ENCODE data around the gene BCR.

Gene BCR

DNA sequence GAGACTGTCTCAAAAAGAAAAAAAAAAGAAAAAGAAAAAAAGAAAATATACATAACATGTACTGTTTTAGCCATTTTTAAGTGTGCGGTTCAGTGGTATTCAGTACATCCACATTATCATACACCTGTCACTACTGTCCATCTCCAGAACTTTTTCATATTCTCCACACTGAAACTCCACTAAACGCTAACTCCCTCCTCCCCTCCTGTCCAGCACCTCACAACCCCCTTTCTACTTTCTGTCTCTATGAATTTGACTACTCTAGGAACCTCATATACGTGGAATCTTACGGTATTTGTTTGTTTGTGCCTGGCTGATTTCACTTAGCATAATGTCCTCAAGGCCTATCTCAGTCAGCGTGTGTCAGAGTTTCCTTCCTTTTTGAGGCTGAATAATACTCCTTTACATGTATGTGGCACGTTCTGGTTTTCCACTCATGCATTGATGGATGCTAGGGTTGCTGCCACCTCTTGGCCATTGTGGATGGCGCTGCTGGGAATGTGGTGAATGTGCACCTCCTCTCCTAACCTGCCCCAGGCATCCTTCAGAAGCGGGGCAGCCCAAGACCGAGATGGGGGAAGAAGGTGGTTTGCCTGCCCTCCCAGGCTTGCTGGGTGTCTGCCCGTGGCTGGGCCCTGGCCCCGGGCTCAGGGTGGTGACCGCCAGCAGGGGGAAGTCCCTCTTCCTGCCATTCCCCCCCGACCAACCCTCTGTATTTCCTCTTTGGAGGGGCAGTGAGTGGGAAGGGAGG lies 60.5 kb downstream of the BCR start:
- ATAC-seq (ENCODE audit: low read depth) = peak; percentile 42; the same call in 2 of the 3 replicates
- peaks cover 11% of the 10 kb centered on the region for H3K36me3 ChIP-seq (ENCODE audit: low read depth)
- DNase-seq (ENCODE audit: low spot score) = no peak
- peak overlapping the region; percentile 90 for H3K27ac ChIP-seq (ENCODE audit: poor library complexity, severe bottlenecking)
- no peaks in the 10 kb centered on the region for H3K27me3 ChIP-seq (ENCODE audit: insufficient read depth, poor library complexity, severe bottlenecking)
- peaks cover 11% of the 10 kb centered on the region for H3K9me3 ChIP-seq (ENCODE audit: severe bottlenecking)
- peaks cover 52% of the 10 kb centered on the region for H3K4me1 ChIP-seq (ENCODE audit: insufficient read depth, poor library complexity, severe bottlenecking)
- no peak overlapping the region for H3K4me3 ChIP-seq (ENCODE audit: severe bottlenecking)
- TF ChIP-seq, protein P1, sequence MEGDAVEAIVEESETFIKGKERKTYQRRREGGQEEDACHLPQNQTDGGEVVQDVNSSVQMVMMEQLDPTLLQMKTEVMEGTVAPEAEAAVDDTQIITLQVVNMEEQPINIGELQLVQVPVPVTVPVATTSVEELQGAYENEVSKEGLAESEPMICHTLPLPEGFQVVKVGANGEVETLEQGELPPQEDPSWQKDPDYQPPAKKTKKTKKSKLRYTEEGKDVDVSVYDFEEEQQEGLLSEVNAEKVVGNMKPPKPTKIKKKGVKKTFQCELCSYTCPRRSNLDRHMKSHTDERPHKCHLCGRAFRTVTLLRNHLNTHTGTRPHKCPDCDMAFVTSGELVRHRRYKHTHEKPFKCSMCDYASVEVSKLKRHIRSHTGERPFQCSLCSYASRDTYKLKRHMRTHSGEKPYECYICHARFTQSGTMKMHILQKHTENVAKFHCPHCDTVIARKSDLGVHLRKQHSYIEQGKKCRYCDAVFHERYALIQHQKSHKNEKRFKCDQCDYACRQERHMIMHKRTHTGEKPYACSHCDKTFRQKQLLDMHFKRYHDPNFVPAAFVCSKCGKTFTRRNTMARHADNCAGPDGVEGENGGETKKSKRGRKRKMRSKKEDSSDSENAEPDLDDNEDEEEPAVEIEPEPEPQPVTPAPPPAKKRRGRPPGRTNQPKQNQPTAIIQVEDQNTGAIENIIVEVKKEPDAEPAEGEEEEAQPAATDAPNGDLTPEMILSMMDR (IDR thresholded peaks at IDR 0.05; ENCODE audit: poor library complexity, severe bottlenecking) = peak; percentile 48

GRCh38 chr22:23241562-23242472 lies 61.5 kb downstream of the BCR start:
- H3K36me3 ChIP-seq (ENCODE audit: low read depth) = peaks cover 11% of the 10 kb centered on the region
- DNase-seq (ENCODE audit: low spot score) = no peak
- peaks cover 9% of the 10 kb centered on the region for H3K9me3 ChIP-seq (ENCODE audit: severe bottlenecking)
- no peak for ATAC-seq (ENCODE audit: low read depth)
- H3K4me1 ChIP-seq (ENCODE audit: insufficient read depth, poor library complexity, severe bottlenecking) = peaks cover 57% of the 10 kb centered on the region
- no peaks in the 10 kb centered on the region for H3K27me3 ChIP-seq (ENCODE audit: insufficient read depth, poor library complexity, severe bottlenecking)
- peak overlapping the region; percentile 90 for H3K27ac ChIP-seq (ENCODE audit: poor library complexity, severe bottlenecking)
- TF ChIP-seq, protein P1 (IDR thresholded peaks at IDR 0.05; ENCODE audit: poor library complexity, severe bottlenecking) = no peak
- no peak overlapping the region for H3K4me3 ChIP-seq (ENCODE audit: severe bottlenecking)

DNA sequence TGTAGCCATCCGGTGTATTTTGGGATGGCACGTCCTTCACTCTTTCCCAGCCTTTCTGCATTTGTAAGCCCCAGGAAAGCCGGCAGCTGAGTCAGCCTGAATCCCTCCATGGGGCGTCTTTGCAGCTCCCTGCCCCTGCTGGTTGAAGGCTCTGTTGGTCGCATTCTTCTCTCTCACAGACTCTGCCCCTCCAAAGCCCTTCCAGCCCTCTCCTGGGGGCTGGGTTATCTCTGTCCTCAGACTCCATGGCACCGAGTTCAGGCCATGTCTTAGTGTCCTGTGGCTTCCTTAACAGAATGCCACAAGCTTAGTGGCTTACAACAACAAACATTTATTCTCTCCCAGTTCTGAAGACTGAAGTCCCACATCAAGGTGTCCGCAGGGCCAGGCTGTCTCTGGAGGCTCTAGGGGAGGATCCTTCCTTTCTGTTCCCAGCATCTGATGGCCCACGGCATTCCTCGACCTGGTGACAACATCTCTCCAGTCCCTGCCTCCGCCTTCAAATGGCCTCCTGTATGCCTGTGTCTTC lies 62.2 kb downstream of the BCR start:
- TF ChIP-seq, protein P1 (IDR thresholded peaks at IDR 0.05; ENCODE audit: poor library complexity, severe bottlenecking) = no peak
- peaks cover 11% of the 10 kb centered on the region for H3K36me3 ChIP-seq (ENCODE audit: low read depth)
- ATAC-seq (ENCODE audit: low read depth) = no peak
- no peaks in the 10 kb centered on the region for H3K27me3 ChIP-seq (ENCODE audit: insufficient read depth, poor library complexity, severe bottlenecking)
- no peak for DNase-seq (ENCODE audit: low spot score)
- peaks cover 61% of the 10 kb centered on the region for H3K4me1 ChIP-seq (ENCODE audit: insufficient read depth, poor library complexity, severe bottlenecking)
- H3K9me3 ChIP-seq (ENCODE audit: severe bottlenecking) = peaks cover 9% of the 10 kb centered on the region
- peak overlapping the region; percentile 90 for H3K27ac ChIP-seq (ENCODE audit: poor library complexity, severe bottlenecking)
- no peak overlapping the region for H3K4me3 ChIP-seq (ENCODE audit: severe bottlenecking)

DNA sequence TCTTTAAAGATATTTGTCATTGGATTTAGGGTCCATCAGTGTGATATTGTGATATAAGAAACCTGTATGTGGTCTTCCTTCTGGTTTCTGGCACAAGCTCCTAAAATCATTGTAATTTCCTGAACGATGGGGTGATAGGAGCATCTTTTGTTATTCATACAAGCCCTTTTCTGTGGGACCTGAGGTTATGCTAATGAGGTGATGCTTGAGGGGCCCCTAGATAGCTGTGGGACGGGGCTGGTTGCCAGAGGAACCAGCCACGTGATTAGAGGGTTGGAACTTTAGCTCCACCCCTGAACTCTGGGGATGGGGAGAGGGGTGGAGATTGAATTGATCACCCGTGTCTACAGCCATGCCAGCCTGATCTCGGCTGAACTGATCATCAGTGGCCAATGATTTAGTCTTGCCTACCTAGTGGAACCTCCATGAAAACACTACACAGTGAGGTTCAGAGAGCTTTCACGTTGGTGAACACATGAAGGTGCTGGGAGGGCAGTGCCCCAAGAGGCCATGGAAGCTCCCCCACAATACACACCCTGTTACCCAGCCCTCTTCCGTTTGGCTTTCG lies 62.8 kb downstream of the BCR start:
- no peaks in the 10 kb centered on the region for H3K27me3 ChIP-seq (ENCODE audit: insufficient read depth, poor library complexity, severe bottlenecking)
- DNase-seq (ENCODE audit: low spot score) = no peak
- TF ChIP-seq, protein P1 (IDR thresholded peaks at IDR 0.05; ENCODE audit: poor library complexity, severe bottlenecking) = no peak
- peaks cover 8% of the 10 kb centered on the region for H3K9me3 ChIP-seq (ENCODE audit: severe bottlenecking)
- peak overlapping the region; percentile 90 for H3K27ac ChIP-seq (ENCODE audit: poor library complexity, severe bottlenecking)
- peaks cover 11% of the 10 kb centered on the region for H3K36me3 ChIP-seq (ENCODE audit: low read depth)
- no peak for ATAC-seq (ENCODE audit: low read depth)
- H3K4me3 ChIP-seq (ENCODE audit: severe bottlenecking) = no peak overlapping the region
- H3K4me1 ChIP-seq (ENCODE audit: insufficient read depth, poor library complexity, severe bottlenecking) = peaks cover 66% of the 10 kb centered on the region
